COLO668 (cell line): ENCODE data around the gene SLC23A2.
"Not testable (repeated sequence)": the region's sequence is repeated elsewhere in the genome, so short reads cannot be mapped to it uniquely, and the experiment has no call there.

Experiments
- DNase-seq: peaks from one replicate; lab custom pipeline; 2025; ENCODE audit not compliant: unreplicated experiment; lab: John Stamatoyannopoulos, UW

SLC23A2 gene

GRCh38 chr20:4937407-4938319, 63.6 kb downstream of the SLC23A2 start:
- peak; percentile 67 for DNase-seq

GRCh38 chr20:4936851-4937406, 64.4 kb downstream of the SLC23A2 start:
- no peak for DNase-seq

DNA sequence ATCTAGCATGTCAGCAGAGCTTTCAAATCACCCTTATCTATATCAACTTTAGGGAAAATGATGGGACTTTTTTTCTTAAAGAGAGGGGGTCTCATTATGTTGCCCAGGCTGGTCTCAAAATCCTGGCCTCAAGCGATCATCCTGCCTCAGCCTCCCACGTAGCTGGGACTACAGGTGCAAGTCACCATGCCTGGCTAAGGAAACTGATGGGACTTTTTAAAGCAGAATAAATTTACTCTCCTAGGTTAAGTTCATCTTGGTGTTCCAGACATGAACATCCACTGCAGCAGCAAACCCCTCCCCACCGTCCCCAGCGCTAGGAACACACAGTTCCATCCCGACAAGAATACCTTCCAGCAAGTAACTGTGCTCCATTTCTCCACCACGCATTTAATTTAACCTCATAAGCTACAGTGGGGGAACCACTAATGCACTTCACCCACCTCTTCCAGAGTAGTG, 64.9 kb downstream of the SLC23A2 start:
- DNase-seq: no peak

DNA sequence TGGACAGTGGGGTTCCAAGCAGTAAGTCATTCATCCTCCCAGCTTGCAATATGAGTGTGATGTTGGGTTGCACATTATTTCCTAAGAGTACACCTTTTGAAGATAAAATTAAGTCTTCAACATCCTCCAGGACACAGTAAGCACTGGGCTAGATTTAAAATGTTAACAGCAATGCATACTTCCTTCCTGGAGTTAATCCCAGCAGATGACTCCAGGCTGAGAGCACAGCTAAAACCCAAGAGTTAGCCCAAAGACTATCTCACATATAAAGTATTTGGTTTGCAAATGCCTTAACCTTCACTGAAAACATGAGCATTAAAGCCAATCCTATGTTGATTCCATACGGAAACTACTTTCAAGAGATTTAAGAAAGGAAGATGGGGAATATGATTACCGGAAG, 69.2 kb downstream of the SLC23A2 start:
- no peak for DNase-seq

DNA sequence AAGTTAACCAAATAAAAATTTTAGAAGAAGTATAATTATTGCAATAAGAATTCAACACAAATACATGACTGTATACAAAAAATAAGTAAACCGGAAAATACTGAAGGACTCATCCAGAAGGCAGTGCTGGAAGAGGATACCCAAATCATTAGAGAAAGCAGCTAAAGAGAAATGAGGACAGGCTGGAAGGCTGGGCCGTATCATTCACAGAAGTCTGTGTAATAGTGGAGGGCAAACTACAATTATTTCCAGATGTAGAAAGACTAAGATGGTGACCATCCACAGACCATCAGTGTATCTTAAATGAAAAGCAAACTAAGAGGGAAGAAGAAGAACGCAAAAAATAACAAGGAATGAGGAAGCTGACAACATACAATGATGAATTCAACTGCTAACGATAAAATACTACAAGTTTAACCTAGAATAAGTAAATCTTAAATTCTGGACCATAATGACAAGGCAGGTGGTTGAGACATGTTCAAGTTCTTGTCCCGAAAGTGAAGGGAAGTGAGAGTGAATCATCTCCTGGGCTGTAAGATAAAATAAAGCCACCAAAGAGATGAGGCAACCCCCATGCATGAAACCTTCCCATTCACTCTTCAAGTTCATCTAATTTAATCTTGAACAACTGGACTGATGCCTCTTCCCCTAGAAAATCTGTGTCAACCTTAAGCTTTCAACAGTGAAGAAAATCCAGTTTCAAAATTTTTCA, 71.5 kb downstream of the SLC23A2 start:
- no peak for DNase-seq

DNA sequence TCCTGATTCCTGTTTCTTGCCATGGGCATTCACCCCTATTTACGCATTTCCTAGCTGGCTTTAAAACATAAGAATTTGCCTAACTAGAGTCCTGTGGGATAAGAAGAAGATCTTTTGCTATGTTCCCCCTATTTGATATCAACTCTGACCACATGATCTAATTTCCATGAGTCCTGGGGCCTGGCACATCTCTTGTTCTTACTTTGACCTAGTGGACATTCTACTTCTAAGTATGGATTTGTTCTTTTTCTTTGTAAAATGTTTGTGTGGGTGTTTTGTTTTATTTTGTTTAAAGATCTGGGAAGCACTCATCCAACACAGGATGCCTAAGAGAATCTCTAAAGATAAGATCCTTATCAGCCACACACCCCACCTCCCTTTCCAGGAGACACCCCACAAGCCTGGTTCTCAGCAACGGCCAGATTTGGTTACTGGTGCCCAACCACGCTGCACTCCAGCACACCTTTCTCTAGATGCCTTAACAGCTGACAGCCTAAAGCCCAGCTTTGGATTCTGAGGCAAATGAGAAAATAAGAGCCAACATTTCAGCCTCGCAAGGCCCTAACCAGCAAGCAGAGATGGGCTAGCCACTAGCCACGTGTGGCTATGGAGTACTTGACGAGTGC, 74.7 kb downstream of the SLC23A2 start:
- DNase-seq: no peak

- no peak for DNase-seq
Observed at GRCh38 chr20:4925842-4926530, 75.3 kb downstream of the SLC23A2 start.

DNA sequence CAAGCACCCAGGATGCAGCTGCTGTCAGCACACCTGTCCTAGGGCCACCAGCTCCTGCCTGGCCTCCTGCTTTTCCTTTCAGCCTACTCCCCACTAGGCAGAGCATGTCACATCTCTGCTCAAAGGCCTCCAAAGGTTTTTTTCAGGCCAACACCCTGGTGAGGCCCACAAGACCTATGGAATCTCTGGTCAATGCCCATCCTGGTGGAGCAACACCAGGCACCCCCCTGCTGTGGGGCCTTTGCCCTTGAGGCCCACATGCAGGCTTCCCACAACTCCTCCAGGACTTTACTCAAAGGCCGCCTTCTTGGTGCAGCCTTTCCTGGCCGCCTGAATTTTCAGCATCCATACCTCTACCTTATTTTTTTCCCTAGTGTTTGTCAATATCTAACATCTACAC, 76.9 kb downstream of the SLC23A2 start:
- no peak for DNase-seq

GRCh38 chr20:4924032-4924431, 77.3 kb downstream of the SLC23A2 start:
- no peak for DNase-seq

- DNase-seq: no peak
Observed at GRCh38 chr20:4922186-4922585, 79.1 kb downstream of the SLC23A2 start.

DNA sequence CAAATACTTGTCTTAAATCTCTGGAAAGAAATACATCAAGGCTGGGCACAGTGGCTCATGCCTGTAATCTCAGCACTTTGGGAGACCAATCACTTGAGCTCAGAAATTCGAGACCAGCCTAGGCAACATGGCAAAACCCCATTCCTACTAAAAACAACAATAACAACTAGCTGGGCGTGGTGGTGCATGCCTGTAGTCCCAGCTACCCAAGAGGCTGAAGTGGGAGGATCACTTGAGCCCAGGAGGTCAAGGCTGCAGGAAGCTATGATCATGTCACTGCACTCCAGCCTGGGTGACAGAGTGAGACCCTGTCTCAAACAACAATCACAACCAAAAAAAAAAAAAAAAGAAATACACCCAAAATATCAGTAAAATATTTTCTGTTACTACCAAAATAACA, 80.0 kb downstream of the SLC23A2 start:
- not testable (repeated sequence) for DNase-seq

GRCh38 chr20:4920655-4921054, 80.7 kb downstream of the SLC23A2 start:
- no peak for DNase-seq

- DNase-seq: no peak
Observed at GRCh38 chr20:4920131-4920530, 81.2 kb downstream of the SLC23A2 start.

- DNase-seq: no peak
Observed at GRCh38 chr20:4919047-4919704, 82.1 kb downstream of the SLC23A2 start.

- DNase-seq: no peak
Observed at GRCh38 chr20:4918473-4918872, 82.8 kb downstream of the SLC23A2 start.

GRCh38 chr20:4916971-4917881, 84.1 kb downstream of the SLC23A2 start:
- no peak for DNase-seq

DNA sequence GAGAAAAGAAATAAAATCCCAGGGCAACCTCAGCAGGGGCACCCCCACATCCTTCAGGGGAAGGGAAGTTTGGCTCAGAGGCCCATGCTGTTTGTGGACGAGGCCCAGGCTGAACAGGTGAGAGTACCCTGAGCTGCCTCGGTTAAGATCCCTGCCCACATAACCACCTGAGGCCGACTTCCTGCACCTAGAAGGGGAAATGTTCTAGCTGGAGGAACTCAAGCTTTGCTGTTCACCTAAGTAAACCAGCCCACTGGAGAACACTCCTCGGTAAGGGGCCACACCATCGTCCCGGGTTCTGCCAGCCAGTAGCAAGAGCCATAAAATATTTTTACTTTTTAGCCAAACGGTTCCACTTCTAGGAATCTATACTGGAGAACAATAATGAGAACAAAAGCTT, 88.2 kb downstream of the SLC23A2 start:
- DNase-seq: no peak

DNA sequence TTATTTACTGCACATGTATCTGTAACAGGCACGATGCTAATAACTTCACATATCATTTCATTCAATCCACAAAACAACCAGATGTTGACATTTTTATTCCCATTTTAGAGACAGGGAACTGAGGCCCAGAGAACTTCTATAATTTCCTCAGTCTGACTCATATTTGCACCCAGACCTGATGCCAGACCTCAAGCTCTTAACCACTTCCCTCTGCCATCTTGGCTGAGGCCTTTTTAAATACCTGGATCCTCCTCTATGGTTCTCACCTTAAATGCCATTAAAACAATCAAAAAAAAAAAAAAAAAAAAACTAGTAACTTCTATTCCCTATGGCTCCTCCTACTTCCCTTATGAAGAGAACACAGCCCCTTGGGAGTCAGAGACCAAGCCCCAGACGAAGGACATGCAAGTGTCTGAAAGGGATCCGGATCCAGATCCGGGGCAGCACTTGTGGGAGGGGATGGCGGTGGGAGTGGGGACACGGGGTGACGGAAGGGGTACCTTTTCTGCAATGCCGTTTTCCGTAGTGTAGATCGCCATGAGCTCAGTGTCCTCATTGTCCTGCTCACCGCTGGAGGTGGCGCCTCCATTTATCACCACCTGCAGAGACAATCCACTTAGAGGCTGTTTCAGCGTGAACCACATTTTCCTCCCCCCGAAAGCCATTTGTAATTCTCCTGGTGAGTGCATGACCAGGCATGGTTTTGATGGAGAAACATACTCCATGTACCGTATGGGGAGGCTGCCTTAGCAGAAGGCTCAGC, 88.7 kb downstream of the SLC23A2 start:
- DNase-seq: no peak

GRCh38 chr20:4910951-4911350, 90.4 kb downstream of the SLC23A2 start:
- no peak for DNase-seq
